Ramos (cell line): ENCODE data around the gene IGSF8.

Source experiments
- in situ Hi-C: fragments of 300-500 bp; cut with MboI; formaldehyde crosslinking; loops from one replicate; pipeline ENCODE4 v1.14.3; 2022; ENCODE audit warnings: low sequenced_read_pairs; ENCODE audit not compliant: unreplicated experiment

Gene IGSF8

GRCh38 chr1:160109686-160110085, 11.3 kb upstream of the IGSF8 start:
- in situ Hi-C loops: loop anchor here (5.0 to 25.0 kb wide), 3 partner anchors 183 to 503 kb away; no protein-coding TSS in a partner anchor

- in situ Hi-C loops: loop anchor here (5.0 to 25.0 kb wide), 3 partner anchors 183 to 503 kb away; no protein-coding TSS in a partner anchor
These were observed 10.7 kb upstream of the IGSF8 start for GRCh38 chr1:160108888-160109662.

GRCh38 chr1:160107512-160107911, 9.1 kb upstream of the IGSF8 start:
- in situ Hi-C loops: loop anchor here (5.0 to 25.0 kb wide), 3 partner anchors 185 to 505 kb away; no protein-coding TSS in a partner anchor

GRCh38 chr1:160105155-160105554, 6.7 kb upstream of the IGSF8 start:
- in situ Hi-C loops: loop anchor here (5.0 to 25.0 kb wide), 3 partner anchors 187 to 507 kb away; no protein-coding TSS in a partner anchor

GRCh38 chr1:160104486-160104885, 6.1 kb upstream of the IGSF8 start:
- in situ Hi-C loops: loop anchor here (10.0 to 25.0 kb wide), 2 partner anchors 270 to 508 kb away; no protein-coding TSS in a partner anchor

- in situ Hi-C loops: loop anchor here (10.0 to 25.0 kb wide), 2 partner anchors 271 to 508 kb away; no protein-coding TSS in a partner anchor
These were observed 5.4 kb upstream of the IGSF8 start for GRCh38 chr1:160103658-160104408.

- in situ Hi-C loops: loop anchor here (10.0 to 25.0 kb wide), 2 partner anchors 273 to 510 kb away; no protein-coding TSS in a partner anchor
These were observed 3.5 kb upstream of the IGSF8 start for GRCh38 chr1:160101717-160102522.

- in situ Hi-C loops: loop anchor here (10.0 to 25.0 kb wide), 2 partner anchors 274 to 511 kb away; no protein-coding TSS in a partner anchor
These were observed 2.8 kb upstream of the IGSF8 start for GRCh38 chr1:160101037-160101716.

GRCh38 chr1:160099716-160100375, 1.4 kb upstream of the IGSF8 start:
- in situ Hi-C loops: loop anchor here (10.0 to 25.0 kb wide), 3 partner anchors 155 to 512 kb away; no protein-coding TSS in a partner anchor

- in situ Hi-C loops: loop anchor here (10.0 kb wide), 1 partner anchor 156 kb away; no protein-coding TSS in a partner anchor
These were observed 588 bp upstream of the IGSF8 start for GRCh38 chr1:160098852-160099561.

GRCh38 chr1:160097151-160097910, 1.1 kb downstream of the IGSF8 start:
- in situ Hi-C loops: loop anchor here (10.0 kb wide), 1 partner anchor 157 kb away; no protein-coding TSS in a partner anchor

- in situ Hi-C loops: loop anchor here (10.0 kb wide), 1 partner anchor 158 kb away; no protein-coding TSS in a partner anchor
These were observed 1.9 kb downstream of the IGSF8 start for GRCh38 chr1:160096274-160097116.

- in situ Hi-C loops: loop anchor here (10.0 kb wide), 1 partner anchor 159 kb away; no protein-coding TSS in a partner anchor
These were observed 2.9 kb downstream of the IGSF8 start for GRCh38 chr1:160095382-160096105.

GRCh38 chr1:160094806-160095205, 3.6 kb downstream of the IGSF8 start:
- in situ Hi-C loops: loop anchor here (10.0 kb wide), 1 partner anchor 160 kb away; no protein-coding TSS in a partner anchor

GRCh38 chr1:160094291-160094625, 4.2 kb downstream of the IGSF8 start:
- in situ Hi-C loops: loop anchor here (10.0 kb wide), 1 partner anchor 161 kb away; no protein-coding TSS in a partner anchor
